GM19035 (cell line): ENCODE measurements around the gene ADGRD2.

Experiments
- ATAC-seq: cut with Tn5 transposase; IDR thresholded peaks from one replicate; pipeline ENCODE4 v1.9.1; 2021; ENCODE audit not compliant: unreplicated experiment

Gene ADGRD2

DNA sequence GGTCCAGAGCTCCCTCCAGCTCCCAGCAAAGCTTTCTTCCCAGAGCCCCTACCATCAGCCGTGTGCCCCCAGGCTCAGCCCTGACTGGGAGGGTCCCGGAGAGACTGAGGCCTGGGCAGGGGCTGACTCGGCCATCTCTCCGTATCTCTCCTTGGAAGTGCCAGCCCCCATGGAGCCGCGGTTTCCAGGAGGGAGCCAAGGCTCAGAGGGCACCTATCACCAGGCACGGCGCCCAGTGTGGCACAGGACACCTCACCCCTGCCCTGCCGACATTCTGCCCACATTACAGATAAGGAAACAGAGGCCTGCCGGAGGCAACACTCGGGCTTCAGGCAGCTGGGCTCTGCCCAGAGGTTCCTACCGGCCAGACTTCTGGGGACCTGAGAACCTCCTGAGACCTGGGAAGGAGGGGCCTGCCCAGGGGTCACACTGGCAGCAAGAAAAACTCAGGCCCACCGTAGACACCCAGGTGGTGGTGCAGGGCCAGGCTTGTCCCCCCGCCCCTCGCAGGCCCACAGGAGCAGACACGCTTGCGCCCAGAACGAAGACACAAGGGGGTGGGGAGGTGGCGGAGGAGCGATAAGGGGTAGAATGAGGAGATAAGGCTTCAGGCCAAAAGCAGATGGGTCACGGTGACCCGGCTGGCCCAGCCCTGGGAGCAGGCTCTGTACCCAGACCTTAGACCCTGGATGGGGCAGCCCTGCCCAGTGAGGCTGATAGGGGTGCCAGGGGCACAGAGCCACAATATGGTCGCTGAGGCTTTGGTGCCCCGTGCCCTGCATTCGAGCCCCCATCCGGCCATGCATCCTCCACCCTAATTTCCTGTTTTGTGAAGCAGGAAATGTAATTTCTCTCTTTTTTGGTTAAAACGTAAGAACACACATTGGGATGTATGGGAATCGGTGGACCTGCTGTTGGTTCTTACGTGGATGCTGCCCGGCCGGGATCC lies 45.1 kb downstream of the ADGRD2 start:
- no peak for ATAC-seq

DNA sequence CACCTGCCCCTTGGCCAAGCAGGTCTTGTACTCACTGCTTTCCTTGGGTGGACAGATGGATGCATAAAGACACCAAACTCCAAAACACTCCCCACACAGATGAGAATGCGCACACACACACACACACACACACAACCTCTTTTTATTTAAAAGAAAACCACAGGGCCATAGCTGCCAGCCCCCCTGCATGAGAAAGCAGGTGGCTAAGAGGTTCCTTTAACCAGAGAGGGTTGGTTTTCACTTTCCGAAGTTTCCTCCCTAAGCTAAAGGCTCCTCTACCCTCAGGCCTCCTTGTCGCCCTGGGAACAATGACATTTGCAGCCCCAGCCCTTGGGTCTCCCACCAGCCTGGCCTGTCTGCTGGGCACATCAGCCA lies 45.8 kb downstream of the ADGRD2 start:
- ATAC-seq: no peak

DNA sequence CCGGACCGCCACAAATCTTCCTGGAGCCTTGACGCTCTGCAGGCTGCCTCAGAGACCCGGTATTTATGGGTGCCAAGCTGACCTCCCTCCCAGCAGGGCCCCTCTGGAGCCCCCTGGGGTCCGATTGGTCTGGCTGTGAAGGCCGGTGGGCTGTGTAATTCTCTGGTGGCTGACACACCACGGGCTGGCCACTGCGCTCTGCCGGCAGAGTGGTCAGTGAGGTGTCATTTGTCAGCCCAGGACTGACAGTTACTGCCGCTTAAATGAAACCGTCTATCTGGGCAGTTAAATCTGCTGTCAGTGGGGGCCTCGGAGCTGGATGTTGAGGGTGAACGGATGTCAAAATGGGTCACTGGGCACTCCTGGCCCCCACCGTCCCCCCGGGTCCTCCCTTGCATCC lies 46.2 kb downstream of the ADGRD2 start:
- ATAC-seq: no peak

DNA sequence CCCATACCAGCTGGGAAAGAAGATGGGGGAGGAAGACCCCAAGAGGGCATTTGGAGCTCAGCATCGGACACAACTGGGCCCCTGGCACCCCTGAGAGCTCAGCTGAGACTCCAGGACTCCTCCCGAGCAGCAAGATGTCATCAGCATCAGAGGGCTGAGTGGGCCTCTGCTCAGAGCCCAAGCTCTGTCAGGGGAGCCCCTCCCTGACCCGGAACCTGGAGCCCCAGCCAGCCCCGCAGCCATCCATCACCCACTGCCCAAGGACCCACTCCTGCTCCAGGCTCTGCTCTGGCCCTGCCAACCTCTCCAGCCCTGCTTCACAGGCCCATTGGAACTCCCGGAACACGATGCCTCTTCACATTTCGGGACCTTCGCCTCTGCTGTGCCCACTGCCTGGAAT lies 47.2 kb downstream of the ADGRD2 start:
- no peak for ATAC-seq

DNA sequence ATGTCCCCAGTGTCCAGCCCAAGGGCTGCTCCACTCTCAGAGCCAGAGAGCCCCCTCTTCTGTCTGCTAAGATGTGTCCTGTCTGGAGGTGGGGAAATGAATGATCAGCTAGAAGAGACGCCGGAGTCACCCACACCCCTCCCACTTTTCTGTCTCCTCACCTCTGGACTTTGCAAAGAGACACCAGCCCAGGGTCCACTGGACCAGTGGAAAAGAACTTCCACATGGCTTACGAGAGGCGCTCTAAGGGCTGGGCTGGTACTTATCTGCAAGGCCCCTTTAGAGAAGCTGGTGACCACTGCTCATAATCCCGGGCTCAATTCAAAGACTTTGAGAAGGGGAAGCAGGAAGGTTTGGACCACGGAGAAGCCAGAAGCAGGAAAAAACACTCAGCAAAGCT lies 47.8 kb downstream of the ADGRD2 start:
- ATAC-seq: no peak

DNA sequence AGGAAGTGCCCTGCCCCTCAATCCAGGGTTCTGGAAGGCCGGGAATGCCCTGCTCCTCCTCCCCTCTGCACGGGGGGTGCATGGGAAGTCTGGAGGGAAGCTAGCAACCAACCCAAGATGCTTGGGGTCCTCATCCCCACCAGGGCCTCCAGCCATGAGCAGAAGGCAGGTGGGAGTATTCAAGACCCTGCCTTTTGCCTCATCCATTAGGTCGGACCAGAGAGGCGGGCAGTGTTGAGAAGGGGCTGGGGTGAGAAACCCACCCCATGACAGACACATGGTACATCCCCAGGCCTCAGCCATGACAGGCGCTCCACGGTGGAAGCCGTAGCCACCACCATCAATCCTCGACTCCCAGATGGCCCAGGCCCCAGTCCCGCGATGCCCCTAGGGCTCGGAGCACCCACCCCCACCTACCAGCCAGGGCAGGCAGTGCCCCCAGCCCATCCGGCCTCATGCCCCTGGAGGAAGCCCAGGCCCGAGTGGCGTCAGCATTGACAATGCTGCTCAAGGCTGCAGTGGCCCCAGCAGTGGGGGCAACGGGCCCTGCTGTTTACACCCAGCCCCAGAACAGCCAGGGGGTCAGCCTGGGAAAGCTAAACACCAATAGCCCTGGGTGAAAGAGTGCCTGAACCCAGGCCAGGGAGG lies 48.4 kb downstream of the ADGRD2 start:
- no peak for ATAC-seq

DNA sequence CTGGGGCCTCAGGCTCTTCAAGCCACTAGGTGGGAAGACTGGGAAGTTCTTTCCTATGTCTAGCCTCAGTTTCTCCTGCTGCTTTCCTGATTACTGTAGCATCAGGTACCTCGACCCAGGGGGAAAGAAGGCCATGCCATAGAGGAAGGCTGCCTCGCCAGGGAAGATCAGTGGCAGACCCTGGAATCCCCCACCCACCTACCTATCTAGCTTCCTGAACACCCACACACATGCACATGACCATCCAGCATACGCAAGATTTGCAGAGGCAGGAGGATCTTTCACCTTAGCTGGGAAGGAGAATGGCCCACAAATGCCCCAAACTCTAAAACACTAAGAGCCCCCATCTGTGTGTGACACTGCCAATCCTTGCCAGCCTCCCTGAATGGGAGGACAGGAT lies 49.0 kb downstream of the ADGRD2 start:
- ATAC-seq: no peak

DNA sequence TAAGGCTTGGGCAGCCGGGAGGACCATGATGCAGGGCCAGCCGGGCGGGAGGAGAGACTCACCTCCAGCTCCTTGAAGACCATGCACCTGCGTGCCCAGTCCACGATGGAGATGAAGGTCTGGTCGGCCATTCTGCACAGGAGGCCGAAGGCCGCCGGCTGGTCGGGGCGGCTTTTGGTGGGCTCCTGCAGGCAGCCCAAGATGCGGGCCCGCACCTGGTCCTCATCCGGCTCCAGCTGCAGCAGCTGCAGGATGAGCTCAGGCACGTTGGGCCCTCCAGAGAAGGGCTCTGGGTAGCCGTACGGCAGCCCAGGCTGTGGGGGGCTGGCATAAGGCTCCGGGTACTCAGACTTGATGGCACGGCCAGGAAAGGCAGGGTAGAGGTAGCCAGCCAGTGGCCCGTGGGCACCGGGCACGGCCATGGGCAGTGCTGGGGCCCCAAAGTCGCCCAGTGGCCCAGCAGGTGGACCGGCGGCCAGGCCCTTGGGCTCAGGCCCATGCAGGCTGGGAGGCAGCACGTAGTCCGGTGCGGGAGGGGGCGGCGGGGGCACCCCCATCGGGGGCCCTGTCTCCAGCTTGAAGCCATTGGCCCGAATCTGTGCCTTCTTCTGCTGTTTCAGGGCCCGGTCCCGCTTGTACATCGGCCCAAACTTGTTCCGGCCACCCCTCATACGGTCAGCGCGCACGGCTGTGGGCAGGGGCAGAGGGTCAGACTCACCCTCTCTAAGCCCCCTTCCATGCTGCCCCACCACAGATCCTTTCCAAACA lies 50.0 kb downstream of the ADGRD2 start:
- no peak for ATAC-seq

DNA sequence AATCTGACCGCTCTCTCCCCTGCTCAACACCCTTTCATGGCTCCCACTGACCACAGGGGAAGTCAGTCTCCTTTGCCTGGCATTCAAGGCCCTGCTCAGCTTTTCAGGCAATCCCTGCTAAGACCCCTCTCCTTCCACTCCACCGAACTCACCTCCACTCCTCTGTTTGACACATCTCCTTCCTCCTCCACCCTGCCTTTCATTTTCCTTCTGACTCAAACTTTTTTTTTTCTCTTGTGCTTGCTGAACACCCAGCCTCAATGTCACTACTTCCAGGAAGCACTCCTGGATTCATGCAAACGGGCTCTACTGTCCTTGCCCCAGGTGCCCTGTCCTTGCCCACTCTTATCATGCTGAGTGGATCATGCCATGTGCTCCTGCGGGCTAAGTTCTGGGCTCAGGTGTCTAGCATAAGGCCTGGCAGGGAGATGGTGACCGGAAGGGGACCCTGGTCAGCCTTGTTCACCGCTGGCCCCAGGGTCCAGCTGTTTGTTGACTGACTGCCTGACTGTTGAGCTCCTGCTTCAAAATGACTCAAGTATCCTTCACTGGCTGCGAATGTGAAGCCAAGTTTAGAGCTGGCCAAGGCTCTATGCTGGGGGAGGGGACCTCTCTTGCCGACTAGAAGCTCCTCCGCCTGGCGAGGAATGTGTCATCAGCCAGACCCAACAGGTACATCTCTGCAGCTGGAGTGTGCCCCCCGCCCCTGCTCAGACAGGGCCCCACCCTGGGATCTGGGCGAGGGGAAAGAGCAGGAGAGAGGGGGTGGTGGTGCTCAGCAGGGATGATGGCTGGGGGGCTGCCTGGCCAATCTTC lies 50.8 kb downstream of the ADGRD2 start:
- ATAC-seq: no peak

DNA sequence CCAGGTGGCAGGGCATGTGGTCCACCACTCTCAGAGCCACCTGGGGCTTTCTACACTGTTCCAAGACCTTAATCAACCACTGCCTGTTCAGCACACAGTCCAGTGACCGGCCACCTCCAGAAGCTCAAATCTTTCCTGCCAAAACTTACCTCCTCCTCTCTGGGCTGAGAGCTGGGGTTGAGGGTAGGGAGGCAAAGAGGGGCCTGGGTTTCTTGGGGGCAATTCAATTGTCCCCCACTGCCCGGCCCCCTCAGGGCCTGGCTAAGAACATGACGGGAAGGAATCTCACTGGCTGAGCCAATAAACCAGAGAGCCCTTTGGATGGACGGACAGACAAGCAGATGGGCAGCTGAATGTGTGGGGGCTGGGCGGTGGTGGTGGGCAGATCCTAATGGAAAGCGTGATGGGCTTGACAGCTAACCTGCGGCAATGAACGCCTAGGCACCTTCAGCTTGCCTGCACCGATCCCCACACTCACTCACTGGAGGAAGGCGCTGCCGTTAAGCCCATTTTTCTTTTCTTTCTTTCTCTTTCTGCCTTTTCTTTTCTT lies 51.6 kb downstream of the ADGRD2 start:
- no peak for ATAC-seq

DNA sequence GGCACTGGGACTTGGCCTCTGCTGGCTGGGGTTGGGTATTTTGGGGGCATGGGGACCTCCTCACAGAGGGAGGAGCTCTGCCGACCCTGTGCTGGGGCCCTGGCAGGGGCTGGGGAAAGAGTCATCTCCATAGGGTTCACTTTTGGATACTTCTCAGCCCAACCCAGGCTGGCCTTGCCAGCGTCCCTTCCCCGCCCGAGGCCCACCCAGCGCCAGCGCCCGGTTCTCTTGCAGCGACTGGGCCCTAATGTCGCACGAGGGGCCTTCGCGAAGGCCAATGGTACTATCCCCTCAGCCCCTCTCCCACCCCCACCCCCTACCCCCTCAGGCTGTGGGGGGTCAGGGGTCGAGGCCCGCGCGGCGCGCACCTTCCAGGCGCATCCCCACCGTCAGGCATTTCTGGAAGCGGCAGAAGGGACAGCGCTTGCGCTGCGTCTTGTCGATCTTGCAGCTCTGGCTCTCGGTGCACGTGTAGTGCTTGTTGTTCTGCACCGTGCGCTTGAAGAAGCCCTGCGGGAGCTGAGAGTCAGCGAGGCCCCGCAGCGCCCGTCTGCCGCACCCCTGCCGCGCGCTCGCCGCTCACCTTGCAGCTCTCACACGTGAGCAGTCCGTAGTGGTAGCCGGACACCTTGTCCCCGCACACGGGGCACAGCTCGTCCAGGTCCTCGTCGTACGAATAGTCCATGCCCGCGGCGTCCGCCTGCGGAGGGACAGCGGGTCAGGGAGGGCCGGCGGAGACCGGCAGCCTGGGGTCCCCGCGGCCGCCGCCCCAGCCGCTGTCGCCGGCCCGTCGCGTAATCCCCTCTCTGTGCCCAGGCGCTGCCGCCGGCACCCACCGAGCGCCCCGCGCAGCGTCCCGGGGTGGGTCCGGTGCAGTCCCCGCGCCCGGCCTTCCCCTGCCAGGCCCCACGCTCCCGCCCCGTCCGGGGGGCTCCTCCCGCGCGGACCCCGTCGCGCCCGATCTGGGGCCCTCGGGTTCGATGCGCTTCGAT lies 52.8 kb downstream of the ADGRD2 start:
- no peak for ATAC-seq

DNA sequence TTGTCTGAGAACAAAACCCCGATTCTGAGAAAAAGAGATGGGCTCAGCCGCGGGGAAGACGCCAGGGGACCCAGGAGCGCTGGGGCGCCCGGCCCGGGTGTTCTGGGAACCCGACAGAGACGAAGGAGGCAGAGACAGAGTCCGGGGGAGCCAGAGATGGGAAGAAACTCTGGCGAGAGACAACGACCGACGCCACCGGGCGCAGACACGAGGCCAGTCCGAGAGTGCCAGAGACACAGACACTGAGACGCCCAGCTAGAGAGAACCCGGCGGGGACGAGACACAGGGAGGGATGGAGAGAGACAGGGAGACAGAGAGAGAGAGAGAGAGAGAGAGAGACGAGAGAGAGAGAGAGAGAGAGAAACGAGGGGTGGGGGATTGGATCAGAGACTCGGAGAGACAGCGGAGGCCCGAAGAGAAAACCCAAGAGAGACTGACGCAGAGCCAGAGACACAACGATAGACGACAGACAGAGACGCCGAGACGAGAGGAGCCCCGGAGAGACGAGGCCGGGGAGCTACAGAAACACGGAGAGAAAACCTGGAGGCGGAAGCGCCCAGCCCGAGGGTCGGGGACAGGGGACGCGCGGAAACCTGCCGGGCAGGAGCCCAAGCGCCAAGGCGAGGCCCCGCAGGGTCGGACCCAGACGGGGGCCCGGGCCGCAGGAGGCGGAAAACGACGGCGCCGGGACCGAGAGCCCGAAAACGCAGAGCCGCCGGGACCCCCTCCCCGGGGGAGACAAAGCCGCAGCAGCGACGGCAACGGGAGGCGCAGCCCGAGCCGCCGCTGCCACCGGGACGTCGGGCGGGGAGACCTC lies 53.7 kb downstream of the ADGRD2 start:
- ATAC-seq: no peak

DNA sequence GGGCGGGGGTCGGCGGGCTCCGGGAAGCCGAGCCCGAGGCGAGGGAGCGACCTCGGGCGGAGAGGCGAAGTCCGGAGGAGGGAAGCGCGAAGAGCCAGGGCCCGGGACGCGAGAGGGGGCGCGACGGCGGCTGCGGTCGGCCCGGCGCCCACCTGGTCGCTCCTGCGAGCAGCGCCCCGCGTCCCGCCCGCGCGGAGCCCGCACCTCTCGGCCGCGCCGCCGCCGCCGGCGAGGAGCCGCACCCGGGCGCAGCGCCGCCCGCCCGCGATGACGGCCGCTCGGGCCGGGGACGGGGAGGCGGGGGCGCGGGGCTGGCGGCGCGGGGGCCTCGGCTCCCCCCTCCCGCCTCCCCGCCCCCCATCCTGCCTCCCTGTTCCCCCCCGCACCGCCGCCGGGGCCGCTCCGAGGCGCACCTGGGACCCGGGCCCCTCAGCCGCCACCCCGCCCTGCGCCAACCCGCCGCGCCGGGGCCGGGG lies 54.3 kb downstream of the ADGRD2 start:
- ATAC-seq: no peak

DNA sequence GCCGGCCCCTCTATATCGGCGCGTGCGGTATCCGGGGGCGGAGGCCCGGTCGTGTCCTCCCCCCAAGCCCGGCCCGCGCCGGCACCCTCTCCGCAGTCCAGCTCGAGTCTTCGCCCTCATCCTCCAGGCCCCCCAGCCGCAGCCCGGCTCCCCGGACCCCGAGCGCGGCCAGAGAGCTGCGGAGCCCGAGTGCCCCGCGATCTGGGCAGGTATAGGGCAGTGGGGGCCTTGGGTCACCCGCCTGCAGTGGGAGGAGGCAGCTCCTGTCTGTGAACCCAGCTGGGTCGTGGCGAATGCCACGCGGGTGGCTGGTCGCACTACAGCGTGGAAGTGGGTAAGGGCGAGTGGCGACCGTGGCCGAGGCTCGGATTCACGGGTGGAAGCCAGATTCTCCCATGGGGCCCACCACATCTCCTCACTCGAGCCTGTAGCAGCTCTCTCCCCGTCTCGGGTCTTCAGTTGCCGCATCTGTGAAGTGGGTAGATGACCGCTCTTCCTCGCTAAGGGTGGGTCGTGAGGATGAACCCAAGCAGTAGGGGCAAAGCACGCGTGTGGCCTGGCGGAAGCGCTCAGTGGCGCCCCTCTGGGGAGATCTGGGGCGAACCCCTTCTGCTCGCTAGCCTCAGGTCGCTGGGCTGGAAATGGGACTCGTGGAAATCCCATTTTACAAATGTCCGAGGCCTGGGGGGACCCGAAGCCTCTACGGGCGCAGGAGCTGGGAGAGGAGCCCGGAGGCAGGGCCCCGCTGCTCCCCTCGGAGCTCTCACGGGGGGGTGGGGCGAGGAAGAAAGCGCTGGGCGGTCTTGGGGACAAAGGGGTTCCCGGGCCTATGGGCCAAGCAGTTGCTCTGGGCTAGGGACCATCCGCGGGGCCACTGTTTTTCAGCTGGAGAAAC lies 55.0 kb downstream of the ADGRD2 start:
- no peak for ATAC-seq

DNA sequence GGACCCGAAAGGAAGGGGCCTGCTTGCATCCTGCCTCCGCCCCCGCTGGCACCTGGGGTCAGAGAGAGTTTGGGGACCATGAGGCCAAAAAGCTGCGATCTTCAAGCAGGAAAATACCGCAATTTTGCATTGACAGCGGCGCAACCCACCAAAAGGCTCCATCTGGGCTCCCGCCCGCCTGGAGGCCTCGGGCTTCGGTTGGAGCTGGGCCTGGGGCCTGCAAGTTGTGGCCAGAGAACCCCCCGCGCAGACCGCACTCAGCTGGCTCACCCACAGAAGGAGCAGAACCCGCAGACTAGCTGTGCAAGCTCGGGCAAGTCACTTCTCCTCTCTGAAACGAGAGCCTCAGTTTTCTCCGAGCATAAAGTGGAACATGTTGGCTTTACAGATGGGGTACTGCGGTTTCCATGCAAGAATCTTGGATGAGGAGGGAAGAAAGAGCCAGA lies 55.7 kb downstream of the ADGRD2 start:
- no peak for ATAC-seq

DNA sequence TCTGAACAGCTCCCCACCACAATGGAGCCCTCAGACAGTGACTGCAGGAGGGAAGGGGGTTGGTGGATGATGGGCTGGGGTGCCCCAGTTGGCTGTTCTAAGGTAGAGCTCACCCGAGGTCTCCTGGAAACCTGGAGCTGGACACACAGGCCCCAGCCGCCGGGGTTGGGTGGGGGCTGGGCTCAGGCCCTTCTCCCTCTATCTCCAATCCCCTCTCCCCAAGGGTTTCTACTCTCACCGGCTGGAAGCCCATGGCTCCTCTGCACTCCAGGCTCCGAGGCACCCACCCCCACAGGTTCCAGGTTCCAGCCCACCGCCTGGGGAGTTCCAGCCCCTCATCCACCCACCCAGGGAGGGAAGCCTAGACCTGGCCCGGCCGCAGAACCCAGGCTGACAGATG lies 56.2 kb downstream of the ADGRD2 start:
- no peak for ATAC-seq
